CD4-positive, alpha-beta T cell treated with Interleukin-4 for 1 hour (primary cell): Measurements from ENCODE around the gene PTPN20.
A peak's percentile ranks its signal among the peaks of the same experiment; 100 is the strongest.

Experiments
- DNase-seq, 2 donors: peaks; one replicate each; pipeline ENCODE4 v3.0.0-alpha.2; 2020 to 2022

The PTPN20 gene

GRCh38 chr10:47022311-47023131 lies 111.3 kb downstream of the PTPN20 start:
- DNase-seq = no peak

- no peak for DNase-seq
These were observed 112.2 kb downstream of the PTPN20 start for GRCh38 chr10:47023237-47024045.

- no peak for DNase-seq
These were observed 112.8 kb downstream of the PTPN20 start for GRCh38 chr10:47024046-47024322.

GRCh38 chr10:47024399-47025252 lies 113.4 kb downstream of the PTPN20 start:
- peak; percentile 62 to 63 for DNase-seq

GRCh38 chr10:47025253-47025539 lies 114.0 kb downstream of the PTPN20 start:
- no peak for DNase-seq

- DNase-seq = peak in 1 of 2 donors; percentile 9
These were observed 114.5 kb downstream of the PTPN20 start for GRCh38 chr10:47025540-47026300.

- no peak for DNase-seq
These were observed 115.3 kb downstream of the PTPN20 start for GRCh38 chr10:47026301-47027107.

GRCh38 chr10:47027108-47027783 lies 116.0 kb downstream of the PTPN20 start:
- peak in 1 of 2 donors; percentile 9 for DNase-seq

GRCh38 chr10:47027784-47028260 lies 116.6 kb downstream of the PTPN20 start:
- no peak for DNase-seq

- DNase-seq = no peak
These were observed 117.2 kb downstream of the PTPN20 start for GRCh38 chr10:47028466-47028865.

- DNase-seq = no peak
These were observed 118.2 kb downstream of the PTPN20 start for GRCh38 chr10:47029181-47030009.

- no peak for DNase-seq
These were observed 119.0 kb downstream of the PTPN20 start for GRCh38 chr10:47030191-47030703.

GRCh38 chr10:47031211-47031900 lies 120.1 kb downstream of the PTPN20 start:
- DNase-seq = no peak

GRCh38 chr10:47031901-47032465 lies 120.8 kb downstream of the PTPN20 start:
- no peak for DNase-seq

GRCh38 chr10:47033081-47033480 lies 121.9 kb downstream of the PTPN20 start:
- DNase-seq = no peak

GRCh38 chr10:47033541-47034270 lies 122.5 kb downstream of the PTPN20 start:
- DNase-seq = no peak

- DNase-seq = no peak
These were observed 123.3 kb downstream of the PTPN20 start for GRCh38 chr10:47034441-47035051.
